Calu3 (cell line): Measurements from ENCODE around the gene MPC1L. TPM values are rescaled to one million over a fixed set of nuclear protein-coding genes. Genes with fewer than 3 reads are reported as not detected.
"Not testable (repeated sequence)": the region's sequence is repeated elsewhere in the genome, so short reads cannot be mapped to it uniquely, and the experiment has no call there.

ENCODE experiments used
- BruUV-seq: library from RNA; stranded (reverse); fragments of 400-500 nt; replicated peaks from 2 replicates; lab custom pipeline; 2021; lab: Mats Ljungman, UMichigan
- CTCF ChIA-PET: fragments of 300-600 bp; sonication (Branson Sonifier 250); formaldehyde crosslinking; loops from one replicate; lab custom pipeline; 2022; ENCODE audit warnings: antibody characterized with exemption; lab: Charles Lee
- DNase-seq: peaks from one replicate; pipeline ENCODE4 v3.0.0; 2022
- H3K27ac Mint-ChIP-seq: one replicate; pipeline ENCODE4 v1.8.0; 2022; ENCODE audit warnings: mixed read lengths; ENCODE audit not compliant: unreplicated experiment
- H3K27me3 Mint-ChIP-seq: one replicate; pipeline ENCODE4 v1.8.0; 2022; ENCODE audit warnings: mixed read lengths; ENCODE audit not compliant: unreplicated experiment
- H3K36me3 Mint-ChIP-seq: one replicate; pipeline ENCODE4 v1.8.0; 2022; ENCODE audit warnings: mild to moderate bottlenecking, moderate library complexity, mixed read lengths; ENCODE audit not compliant: insufficient read depth, unreplicated experiment
- H3K4me1 Mint-ChIP-seq: one replicate; pipeline ENCODE4 v1.8.0; 2022; ENCODE audit warnings: mild to moderate bottlenecking, low read depth, mixed read lengths; ENCODE audit not compliant: unreplicated experiment
- H3K4me3 Mint-ChIP-seq: one replicate; pipeline ENCODE4 v1.8.0; 2022; ENCODE audit warnings: mild to moderate bottlenecking, low read depth, moderate library complexity, mixed read lengths; ENCODE audit not compliant: unreplicated experiment
- H3K9me3 Mint-ChIP-seq: one replicate; pipeline ENCODE4 v1.8.0; 2022; ENCODE audit warnings: low read depth, mixed read lengths; ENCODE audit not compliant: unreplicated experiment
- CTCF ChIP-seq: fragments of 200-600 bp; IDR thresholded peaks from one replicate; pipeline ENCODE4 v1.8.0; 2022; ENCODE audit warnings: antibody characterized with exemption; ENCODE audit not compliant: unreplicated experiment
- intact Hi-C: fragments of 100-400 bp; cut with micrococcal nuclease; formaldehyde crosslinking; loops from one replicate; pipeline ENCODE4 v1.10.0; 2022; ENCODE audit not compliant: unreplicated experiment
- total RNA-seq: library from RNA; stranded (reverse); gene quantifications from 2 replicates; pipeline ENCODE4 v1.2.3, GENCODE V29; 2022

MPC1L gene
- total RNA-seq, 1 experiment from 2014 or later: not detected

- no TSS peak for BruUV-seq
- no peak for DNase-seq
- Mint-ChIP-seq H3K9me3 (no peaks in the 10 kb centered on the region), H3K4me1 (peaks cover 30% of the 10 kb centered on the region), H3K27me3 (no peaks in the 10 kb centered on the region), H3K27ac (no peak overlapping the region), H3K4me3 (no peak overlapping the region), H3K36me3 (peaks cover 26% of the 10 kb centered on the region)
- intact Hi-C loops: no loop called here
- no peak for TF ChIP-seq CTCF
- CTCF ChIA-PET: no interaction called here
Observed at GRCh38 chrX:40582811-40583210, 40.4 kb upstream of the MPC1L start.

- DNase-seq, H3K4me3 Mint-ChIP-seq, H3K27me3 Mint-ChIP-seq, H3K9me3 Mint-ChIP-seq, intact Hi-C loops, CTCF ChIA-PET, BruUV-seq, H3K27ac Mint-ChIP-seq: not testable (repeated sequence)
- Mint-ChIP-seq H3K4me1 (peaks cover 21% of the 10 kb centered on the region), H3K36me3 (peaks cover 14% of the 10 kb centered on the region)
Observed at GRCh38 chrX:40587623-40588022, 35.6 kb upstream of the MPC1L start.

GRCh38 chrX:40589616-40590321 lies 33.5 kb upstream of the MPC1L start:
- CTCF ChIA-PET, H3K4me3 Mint-ChIP-seq, intact Hi-C loops, H3K27ac Mint-ChIP-seq, BruUV-seq, H3K4me1 Mint-ChIP-seq, DNase-seq, H3K27me3 Mint-ChIP-seq, H3K9me3 Mint-ChIP-seq: not testable (repeated sequence)
- H3K36me3 Mint-ChIP-seq: peaks cover 15% of the 10 kb centered on the region

DNA sequence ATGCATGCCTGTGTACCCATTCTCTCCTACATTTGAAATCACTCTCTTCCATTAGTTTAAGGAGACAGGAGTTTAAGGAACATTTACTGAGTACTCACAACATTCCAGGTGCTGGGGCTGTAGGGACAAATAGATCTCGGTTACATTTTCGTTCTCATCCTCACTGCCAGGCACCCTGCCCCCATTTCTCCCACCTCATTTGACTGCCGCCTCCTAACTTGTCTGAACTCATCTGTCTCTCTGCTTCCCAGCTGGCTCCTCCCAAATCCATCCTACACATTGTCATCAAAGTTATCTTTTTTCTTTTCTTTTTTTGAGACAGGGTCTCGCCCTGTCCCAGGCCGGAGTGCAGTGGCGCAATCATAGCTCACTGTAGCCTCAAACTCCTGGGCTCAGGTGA lies 19.8 kb upstream of the MPC1L start:
- TF ChIP-seq CTCF: no peak
- peaks cover 14% of the 10 kb centered on the region for H3K36me3 Mint-ChIP-seq
- CTCF ChIA-PET: no interaction called here
- no peak overlapping the region for H3K4me3 Mint-ChIP-seq
- no peaks in the 10 kb centered on the region for H3K9me3 Mint-ChIP-seq
- no peak for DNase-seq
- intact Hi-C loops: no loop called here
- no peaks in the 10 kb centered on the region for H3K27me3 Mint-ChIP-seq
- H3K27ac Mint-ChIP-seq: no peak overlapping the region
- H3K4me1 Mint-ChIP-seq: no peaks in the 10 kb centered on the region
- BruUV-seq: no TSS peak

DNA sequence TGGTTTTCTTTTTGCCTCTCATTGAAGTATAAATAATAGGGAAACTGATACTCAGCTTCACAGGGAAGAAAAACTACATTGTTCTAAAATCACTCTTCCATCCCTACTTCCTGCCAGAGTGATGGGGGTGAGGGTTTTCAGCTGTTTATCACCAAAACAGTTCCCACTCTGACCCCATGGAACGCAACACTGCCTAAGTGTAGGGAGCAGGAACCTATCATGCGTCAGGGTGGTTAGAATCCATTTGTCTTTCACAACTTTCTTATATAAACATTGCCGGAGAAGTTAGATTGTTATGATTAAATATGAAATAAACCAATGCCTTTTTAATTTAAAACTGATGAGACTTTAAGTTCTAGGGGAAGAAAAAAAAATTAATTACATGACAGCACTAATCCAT lies 15.8 kb upstream of the MPC1L start:
- no TSS peak for BruUV-seq
- Mint-ChIP-seq H3K4me1 (no peaks in the 10 kb centered on the region), H3K36me3 (no peaks in the 10 kb centered on the region), H3K27me3 (no peaks in the 10 kb centered on the region), H3K27ac (no peak overlapping the region), H3K9me3 (no peaks in the 10 kb centered on the region), H3K4me3 (no peak overlapping the region)
- intact Hi-C loops: no loop called here
- TF ChIP-seq CTCF: no peak
- CTCF ChIA-PET: no interaction called here
- DNase-seq: no peak
